Activated effector memory CD4-positive, alpha-beta T cell treated with Interleukin-2 at 50 U/mL for 16 hours (primary cell): ENCODE measurements around the gene SRPK2.

ENCODE experiments used
- DNase-seq: peaks from one replicate; pipeline ENCODE4 v3.0.0-alpha.2; 2020

Gene SRPK2

GRCh38 chr7:105068886-105069285, 319.8 kb downstream of the SRPK2 start:
- DNase-seq: no peak

- no peak for DNase-seq
Observed at GRCh38 chr7:105067691-105068090, 321.0 kb downstream of the SRPK2 start.
